Stimulated activated CD8-positive, alpha-beta memory T cell treated with anti-CD3 and anti-CD28 coated beads, Interleukin-7, amount 100 ng/mL, for 48 hours (primary cell): Measurements from ENCODE around the gene EPDR1.

Experiments
- DNase-seq, 2 donors: peaks; one replicate each; pipeline ENCODE4 v3.0.0-alpha.2; 2020; ENCODE audit warnings: low read depth in 1 of 2; ENCODE audit errors: extremely low read depth in 1 of 2

The EPDR1 gene

DNA sequence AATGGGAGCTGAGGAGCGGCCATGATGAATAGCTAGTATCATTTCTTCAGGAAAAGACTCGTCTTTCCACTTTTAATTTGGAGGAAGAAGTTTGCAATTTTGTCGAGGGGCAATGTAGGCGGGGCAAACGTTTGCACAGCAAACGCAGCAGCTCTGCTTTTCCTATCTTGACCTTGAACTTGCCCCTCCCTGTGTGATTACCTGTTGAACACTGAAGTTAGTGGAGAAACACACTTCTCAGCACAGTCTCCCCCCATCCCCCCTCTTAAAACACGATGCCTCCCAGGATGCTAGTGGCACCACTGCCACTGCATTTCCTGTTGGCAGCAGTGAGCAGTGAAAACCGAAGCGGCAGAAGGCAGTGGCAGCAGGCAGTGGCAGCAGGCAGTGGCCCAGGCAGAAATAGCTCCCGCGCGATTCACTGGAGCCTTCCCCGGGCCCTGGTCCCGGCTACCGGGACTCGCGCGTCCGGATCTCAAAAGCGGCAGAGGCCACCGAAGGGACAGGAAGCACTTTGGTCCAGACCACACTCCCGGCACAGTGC lies at the start of gene EPDR1:
EPDR1 (plus strand) TSS at position 336 of the 544 bp plus-strand sequence. CDS start 300 bp downstream, outside the sequence.
- DNase-seq: no peak

GRCh38 chr7:37882086-37882485 lies 38.4 kb upstream of the EPDR1 start:
- no peak for DNase-seq

DNA sequence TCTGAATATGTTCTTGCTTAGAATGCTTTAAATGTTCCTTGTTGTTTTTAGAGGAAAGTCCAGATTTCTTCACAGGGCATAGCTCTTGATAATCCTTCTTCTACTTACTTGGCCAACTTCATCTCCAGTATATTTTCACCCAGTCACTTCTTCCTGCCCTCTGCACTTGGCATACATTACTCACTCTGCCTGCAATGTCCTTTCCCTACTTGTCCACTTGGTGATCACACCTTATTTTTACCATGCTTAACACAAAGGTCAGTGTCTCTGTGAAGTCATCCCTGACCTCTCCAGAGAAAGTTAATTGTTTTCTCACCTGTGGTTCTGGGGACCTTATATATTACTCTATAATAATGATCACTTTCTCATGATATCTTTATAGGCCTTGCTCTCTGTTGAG lies 27.1 kb upstream of the EPDR1 start:
- DNase-seq: no peak

DNA sequence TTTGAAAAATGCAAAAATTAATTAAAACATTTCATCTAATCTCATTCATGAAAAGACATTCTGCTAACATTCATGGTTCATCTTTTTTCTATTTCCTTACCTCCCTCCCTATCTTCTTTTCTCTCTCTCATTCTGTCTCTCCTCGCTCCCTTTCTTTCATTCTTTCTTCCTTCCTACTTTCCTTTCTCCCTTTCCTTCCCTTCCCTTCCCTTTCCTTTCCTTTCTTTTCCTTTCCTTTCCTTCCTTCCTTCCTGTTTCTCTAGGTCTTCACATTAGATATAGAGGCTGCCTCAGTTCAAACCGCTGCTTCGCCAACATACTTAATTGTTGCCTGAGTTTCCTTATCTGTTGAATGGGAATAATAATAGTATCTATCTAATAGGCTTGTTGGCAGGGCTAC lies 25.8 kb upstream of the EPDR1 start:
- DNase-seq: no peak

GRCh38 chr7:37899712-37900247 lies 20.7 kb upstream of the EPDR1 start:
- DNase-seq: no peak

GRCh38 chr7:37901236-37901827 lies 19.1 kb upstream of the EPDR1 start:
- no peak for DNase-seq

GRCh38 chr7:37901890-37902524 lies 18.4 kb upstream of the EPDR1 start:
- DNase-seq: no peak

DNA sequence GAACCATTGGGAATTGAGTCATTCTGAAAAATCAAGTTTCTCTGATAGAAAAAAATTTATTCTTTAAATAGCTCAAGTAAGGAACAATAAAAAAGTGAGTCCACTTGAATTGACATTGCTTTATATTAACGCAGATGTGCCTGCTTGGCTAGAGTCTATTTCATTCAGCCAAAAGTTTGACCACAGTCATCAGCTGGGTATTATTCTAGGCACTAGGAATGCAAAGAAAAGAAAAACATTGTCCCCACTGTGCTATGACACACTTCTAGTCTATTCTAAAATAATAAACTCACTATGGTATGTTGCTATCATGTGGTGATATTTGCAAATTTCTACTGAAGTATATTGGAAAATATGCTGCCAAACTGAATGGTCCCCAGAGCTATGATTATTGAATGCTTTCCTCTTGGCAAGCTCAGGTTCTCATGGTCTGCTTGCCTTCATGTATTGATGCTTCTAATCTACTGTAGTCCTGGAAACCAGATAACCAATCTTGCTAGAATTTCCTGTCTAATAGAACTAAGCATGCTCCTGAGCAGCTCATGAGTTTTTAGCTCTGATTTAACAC lies 12.1 kb upstream of the EPDR1 start:
- no peak for DNase-seq

- no peak for DNase-seq
Observed at GRCh38 chr7:37912756-37913155, 7.7 kb upstream of the EPDR1 start.

DNA sequence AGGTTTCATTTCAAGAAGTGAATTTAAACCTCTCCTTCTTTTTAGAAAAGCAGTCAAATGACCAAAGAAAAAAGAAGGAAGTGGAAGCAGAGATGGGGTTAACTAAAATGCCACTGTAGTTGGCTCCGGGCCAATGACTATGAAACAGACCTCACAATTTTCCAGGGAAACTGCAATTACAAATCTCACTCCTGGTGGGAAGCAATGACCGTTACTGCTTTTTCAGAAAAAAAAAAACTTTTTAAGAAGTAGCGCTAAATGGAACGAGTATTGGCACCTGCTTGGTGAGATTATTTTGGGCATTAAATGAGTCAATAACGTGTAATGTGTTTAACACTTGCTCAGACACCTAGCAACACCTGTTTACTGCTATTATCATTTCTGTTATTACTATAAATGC lies 5.0 kb upstream of the EPDR1 start:
- no peak for DNase-seq

DNA sequence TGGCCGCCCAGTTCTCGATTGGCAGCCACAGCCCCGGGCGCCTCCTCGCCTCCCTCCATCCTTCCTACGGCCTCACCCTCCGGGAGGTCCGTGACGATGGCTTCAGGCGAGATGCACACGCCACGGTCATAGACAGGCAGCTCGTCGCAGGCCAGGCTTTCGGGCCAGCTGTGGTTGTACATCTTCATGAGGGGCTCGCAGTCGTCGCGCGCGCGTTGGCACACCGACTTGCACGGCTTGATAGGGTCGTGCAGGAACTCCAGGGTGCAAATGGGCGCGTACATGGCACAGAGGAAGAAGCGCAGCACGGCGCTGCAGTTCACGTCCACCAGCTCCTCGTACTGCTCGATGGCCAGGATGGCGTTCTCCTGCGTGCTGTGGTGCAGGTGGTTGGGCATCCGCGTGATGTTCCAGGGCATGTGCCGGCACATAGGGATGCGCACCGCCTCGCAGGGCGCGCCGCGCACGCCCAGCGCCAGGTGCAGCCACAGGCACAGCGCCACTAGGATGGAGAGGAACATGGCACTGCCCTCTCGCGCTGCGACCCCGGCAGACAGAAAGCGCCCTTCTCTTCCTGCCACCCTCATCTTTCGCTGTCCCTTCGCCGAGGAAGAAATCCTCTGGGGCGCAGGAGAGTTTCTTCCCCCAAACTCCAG lies 4.3 kb upstream of the EPDR1 start:
- DNase-seq: no peak

GRCh38 chr7:37916673-37917660 lies 3.5 kb upstream of the EPDR1 start, which contains the start of gene SFRP4:
TSS of gene SFRP4 (minus strand) at chr7:37916817. CDS start at chr7:37916537, 280 bp downstream.
- no peak for DNase-seq

- DNase-seq: no peak
Observed at GRCh38 chr7:37918526-37918925, 1.9 kb upstream of the EPDR1 start.

GRCh38 chr7:37920849-37921805 lies 687 bp downstream of the EPDR1 start:
- DNase-seq: no peak

DNA sequence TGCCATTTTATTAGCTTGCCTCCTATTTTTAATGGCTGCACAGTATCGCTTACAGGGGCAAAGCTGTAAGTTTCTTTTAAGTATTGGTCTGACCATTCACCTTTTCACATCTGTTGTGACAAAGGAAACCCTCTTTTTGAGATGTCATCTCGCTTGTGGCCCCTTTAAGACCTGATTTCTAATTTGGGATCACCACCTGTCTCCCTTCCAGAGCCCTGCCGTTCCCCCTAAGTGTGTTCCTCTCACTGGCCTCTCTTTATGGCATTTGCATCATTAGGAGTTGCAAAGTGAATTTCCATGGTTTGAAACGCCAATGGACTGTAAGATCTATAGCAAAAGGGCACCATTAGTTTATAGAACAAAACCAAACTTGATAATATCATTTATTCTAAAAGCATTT lies 1.4 kb downstream of the EPDR1 start:
- DNase-seq: no peak

DNA sequence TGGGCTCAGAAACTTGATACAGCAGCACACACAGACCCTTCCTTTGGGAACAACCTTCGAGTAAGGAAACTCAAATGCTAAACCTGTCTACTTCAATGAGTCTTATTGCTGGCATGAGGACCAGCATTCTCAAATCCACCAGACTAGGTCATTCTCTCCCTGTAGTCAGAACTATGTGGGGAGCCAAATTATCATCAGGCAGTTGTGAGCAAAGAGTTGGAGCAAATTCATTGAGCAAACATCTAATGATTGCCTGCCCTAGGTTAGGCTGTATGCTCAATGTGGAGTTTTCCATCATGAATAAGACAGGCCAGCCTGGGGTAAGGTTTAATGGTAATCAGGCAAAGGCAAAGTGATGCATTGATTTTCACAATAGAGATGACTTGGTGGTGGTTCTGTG lies 3.6 kb downstream of the EPDR1 start:
- no peak for DNase-seq

DNA sequence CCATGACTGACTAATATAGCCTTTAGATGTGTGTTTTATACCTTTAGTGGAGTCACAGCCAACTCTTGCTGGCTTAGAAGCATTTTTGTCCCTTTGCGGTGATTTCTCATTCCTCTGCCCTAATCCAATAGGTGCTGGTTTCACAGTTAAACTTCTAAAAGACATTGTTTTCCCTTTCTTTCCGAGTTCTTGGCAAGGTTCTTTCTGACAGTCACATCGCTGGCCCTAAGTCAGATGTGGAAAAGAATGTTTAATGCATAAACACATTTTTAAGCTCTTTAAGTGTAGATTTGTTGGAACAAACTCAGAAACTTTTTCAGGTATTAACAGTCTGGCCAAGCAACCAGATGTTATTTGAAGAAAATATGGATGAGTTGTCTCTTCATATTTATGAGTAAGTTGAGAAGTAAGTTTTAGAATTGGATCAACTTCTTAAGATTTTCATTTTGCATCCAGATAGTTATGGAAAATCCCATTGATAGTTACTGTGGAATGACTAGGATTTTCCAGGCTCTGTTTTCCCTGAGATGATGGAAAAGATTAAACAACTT lies 4.1 kb downstream of the EPDR1 start:
- DNase-seq: no peak

DNA sequence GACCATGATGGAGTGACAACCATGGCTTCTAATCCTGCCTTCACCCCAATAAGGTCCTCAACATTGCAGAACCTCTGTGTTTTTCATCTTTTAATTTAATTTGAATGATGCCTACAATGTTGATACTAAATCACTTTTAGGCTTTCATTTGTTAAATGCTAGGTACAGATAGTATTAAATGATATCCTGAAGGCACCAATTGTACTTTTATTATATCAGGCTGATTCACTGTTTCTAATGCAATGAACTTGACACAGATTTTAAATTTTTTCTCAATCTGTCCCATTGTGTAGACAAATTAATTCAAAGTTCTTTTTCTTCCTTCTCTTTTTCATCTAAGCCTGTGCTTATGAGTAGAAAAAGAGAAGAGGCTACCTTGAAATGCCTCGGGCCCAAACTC lies 5.2 kb downstream of the EPDR1 start:
- DNase-seq: no peak
